Peyer's patch (tissue), 4 donors: ENCODE data around the gene STRA6.

Source experiments
- POLR2A ChIP-seq, 2 donors: fragments of 450-650 bp; IDR thresholded peaks; one replicate each; pipeline ENCODE4 v1.5.1; 2017; ENCODE audit warnings: antibody characterized with exemption in 2 of 2, mild to moderate bottlenecking in 2 of 2, moderate library complexity in 2 of 2
- TF ChIP-seq, protein P1 (sequence below), 6 experiments: fragments of 450-650 bp in 4 of 6; fragments of 200-600 bp in 2 of 6; sonication (generic) in 1 of 6; IDR thresholded peaks; one replicate each; pipeline ENCODE4 v1.5.1; 2017 to 2019; ENCODE audit warnings: antibody characterized with exemption in 6 of 6, mild to moderate bottlenecking in 3 of 6, moderate library complexity in 1 of 6

DNA sequence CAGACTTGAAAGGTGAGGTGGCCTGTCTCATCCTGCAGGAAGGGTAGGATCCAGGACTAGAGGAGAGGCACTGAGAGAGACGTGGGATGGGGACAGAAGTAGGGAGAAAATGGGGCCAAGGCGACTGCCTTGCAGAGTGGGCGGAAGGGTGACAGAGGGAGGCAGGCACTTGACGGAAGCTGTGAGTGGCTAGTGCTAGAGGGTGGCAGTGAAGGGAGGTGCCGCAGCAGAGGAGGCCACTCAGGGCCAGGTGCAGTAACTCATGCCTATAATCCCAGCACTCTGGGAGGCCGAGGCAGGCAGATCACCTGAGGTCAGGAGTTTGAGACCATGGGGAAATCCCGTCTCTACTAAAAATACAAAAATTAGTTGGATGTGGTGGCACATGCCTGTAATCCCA is 40.8 kb upstream of the STRA6 start:
- TF ChIP-seq, protein P1, sequence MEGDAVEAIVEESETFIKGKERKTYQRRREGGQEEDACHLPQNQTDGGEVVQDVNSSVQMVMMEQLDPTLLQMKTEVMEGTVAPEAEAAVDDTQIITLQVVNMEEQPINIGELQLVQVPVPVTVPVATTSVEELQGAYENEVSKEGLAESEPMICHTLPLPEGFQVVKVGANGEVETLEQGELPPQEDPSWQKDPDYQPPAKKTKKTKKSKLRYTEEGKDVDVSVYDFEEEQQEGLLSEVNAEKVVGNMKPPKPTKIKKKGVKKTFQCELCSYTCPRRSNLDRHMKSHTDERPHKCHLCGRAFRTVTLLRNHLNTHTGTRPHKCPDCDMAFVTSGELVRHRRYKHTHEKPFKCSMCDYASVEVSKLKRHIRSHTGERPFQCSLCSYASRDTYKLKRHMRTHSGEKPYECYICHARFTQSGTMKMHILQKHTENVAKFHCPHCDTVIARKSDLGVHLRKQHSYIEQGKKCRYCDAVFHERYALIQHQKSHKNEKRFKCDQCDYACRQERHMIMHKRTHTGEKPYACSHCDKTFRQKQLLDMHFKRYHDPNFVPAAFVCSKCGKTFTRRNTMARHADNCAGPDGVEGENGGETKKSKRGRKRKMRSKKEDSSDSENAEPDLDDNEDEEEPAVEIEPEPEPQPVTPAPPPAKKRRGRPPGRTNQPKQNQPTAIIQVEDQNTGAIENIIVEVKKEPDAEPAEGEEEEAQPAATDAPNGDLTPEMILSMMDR (IDR thresholded peaks at IDR 0.05) = no peak
- no peak for TF ChIP-seq POLR2A (IDR thresholded peaks at IDR 0.05)
